Stimulated activated CD4-positive, alpha-beta T cell treated with anti-CD3 and anti-CD28 coated beads, TNF-alpha, amount 100 ng/mL, for 48 hours (primary cell): ENCODE measurements around the gene DENND1A.

Experiments used
- DNase-seq, 3 donors: peaks; one replicate each; pipeline ENCODE4 v3.0.0-alpha.2; 2020; ENCODE audit warnings: low read depth in 3 of 3

DENND1A gene

DNA sequence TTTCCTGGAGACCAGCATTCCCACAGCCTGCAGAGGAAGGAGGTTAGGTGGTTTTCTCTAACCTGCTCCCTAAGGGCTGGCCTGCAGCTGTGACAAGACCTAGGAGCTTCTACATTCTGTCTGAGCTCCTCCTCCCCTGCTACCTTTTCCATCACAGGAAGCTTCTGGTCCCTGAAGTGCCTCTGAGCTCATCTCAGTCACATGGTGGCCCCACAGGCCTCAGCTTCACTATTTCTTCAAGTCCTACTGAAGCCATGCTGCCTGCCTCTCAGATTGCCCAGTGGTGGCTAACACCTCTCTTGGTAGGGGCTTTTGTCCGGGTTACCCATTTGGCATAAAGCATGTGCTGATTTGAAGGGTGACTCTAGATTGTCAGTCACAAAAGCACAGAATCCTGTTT is 314.5 kb downstream of the DENND1A start:
- DNase-seq: no peak

DNA sequence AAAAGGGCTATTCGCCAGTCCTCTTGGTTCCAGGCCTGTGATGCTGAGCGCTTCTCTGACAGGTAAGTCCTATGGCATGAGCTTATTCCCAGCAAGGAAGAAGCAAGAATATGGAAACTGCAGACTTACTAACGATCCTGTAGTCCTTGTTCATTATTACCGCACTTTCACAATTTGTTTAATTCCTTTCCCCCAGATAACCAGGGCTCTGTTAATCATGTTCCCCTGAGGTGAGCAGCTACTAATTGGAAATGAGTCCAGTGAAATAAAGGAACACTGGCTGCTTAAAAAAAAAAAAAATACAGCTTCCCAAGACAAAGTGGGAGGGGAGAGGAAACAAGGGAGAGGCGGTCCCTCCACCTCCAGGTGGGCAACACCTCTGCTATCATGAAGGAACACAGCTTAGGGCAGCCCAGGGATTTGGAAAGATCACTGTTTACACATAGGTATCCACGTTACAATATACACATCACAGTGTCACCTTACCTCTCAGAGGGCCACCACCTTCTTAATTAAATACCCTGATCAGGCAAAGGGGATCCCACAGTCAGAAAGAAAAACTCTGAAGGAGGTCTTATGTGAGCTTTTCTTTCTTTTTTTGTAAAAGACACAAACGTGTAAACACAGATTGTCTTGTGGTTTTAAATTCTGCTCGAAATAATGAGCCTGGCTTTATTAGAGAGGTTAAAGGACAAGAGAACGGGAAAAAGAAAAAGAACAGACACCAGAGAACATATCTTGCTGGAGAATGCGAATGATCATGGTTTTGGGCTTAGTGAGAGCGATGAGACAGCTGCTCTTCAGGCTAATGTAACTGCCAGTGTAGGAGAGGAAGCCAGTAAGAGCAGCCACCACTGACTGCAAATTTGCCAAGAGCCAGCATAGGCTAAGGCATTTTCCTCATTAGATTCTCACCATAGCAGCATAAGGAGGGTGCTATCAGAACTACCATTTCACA is 315.3 kb downstream of the DENND1A start:
- DNase-seq: no peak

DNA sequence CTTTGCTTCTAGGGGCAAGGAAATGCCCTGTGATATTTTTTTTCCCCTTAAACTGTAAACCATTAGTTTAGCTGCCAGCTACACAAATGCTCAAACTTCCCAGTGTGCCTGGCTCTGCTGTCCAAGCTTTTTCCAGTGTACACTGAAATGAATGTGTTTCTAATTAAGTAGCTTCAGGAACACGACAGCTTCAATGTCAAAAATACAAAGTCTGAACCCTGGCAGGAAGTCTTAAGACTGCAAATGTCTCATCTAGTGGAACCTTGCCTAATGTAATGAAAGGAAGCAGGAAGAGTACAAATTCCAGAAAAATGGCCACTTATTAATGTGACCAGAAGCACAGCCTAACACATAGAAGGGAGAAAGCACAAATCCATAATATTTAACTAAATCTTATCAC is 318.7 kb downstream of the DENND1A start:
- DNase-seq: no peak

DNA sequence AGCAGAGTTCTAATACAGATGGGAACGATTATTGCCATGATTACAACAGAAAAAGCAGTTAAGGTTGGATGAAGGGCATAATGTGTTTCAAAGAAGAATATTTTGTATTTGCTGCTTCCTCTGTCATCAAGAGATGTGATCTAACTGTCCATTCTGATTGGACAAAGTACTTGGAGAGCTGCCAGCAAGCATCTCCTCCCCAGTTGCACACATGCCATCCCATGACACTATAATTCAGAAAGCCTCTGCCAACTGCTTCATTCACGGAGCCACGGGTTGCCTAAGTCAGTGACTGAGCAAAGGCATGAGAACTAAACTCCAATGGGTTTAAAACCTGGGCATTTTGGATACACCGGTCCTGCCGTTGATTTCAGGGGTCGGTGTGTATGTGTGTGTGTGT is 320.1 kb downstream of the DENND1A start:
- no peak for DNase-seq

- no peak for DNase-seq
Measured at GRCh38 chr9:123608104-123608503, 321.8 kb downstream of the DENND1A start.

- no peak for DNase-seq
Measured at GRCh38 chr9:123607479-123607878, 322.4 kb downstream of the DENND1A start.

DNA sequence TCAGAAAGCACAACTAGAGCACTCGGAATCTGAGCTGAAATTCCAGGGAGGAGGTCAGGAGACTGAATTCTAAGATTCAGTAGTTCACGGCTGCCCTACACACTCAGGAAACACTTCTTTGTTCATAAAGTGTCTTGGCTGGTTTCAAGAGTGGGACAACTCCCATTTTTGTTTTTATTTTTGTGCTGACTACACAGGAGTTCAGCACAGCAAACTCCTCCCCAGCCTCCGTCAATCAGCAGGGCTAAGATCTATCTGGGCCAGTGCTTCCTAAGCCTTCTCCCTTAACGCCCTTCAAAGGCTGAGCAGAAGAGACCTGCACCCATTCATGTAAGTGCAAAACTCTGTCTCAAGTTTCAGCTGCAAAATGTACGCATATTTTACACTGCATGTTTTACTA is 323.8 kb downstream of the DENND1A start:
- DNase-seq: no peak

DNA sequence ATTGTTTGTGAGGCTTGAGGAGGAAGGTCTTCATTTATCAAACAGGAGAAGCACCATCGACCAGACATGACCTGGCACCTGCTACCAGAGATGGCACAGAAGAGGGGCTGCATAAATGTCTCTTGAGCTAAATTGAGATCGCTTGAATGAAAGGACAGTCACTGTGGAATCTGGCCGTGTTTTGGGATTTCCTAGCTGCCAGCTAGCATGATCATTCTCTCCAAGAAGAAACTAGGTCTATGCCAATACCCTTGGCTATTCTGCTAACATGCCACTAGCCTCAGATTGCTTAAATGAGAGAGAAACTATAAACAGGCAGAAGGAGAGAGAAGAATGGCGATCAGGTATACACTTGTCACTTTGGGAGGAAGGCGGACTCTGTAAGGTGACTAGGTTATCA is 324.6 kb downstream of the DENND1A start:
- DNase-seq: no peak

- no peak for DNase-seq
Measured at GRCh38 chr9:123604861-123605260, 325.1 kb downstream of the DENND1A start.

DNA sequence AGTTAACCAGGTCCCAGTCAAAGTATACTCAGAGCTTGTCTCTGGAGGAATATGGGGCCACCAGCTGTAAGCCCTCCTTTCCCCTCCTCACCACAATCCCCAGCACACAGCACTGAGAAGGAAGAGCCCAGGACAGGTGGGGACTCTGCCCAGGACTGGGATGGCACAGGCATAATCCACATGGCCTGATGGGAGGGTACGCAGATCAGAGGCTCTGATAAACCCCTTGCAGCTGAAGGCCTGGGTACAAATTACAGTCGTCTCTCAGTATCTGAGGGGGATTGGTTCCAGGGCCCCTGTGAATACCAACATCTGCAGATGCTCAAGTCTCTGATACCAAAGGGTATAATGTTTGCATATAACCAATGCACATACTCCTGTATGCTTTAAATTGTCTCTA is 328.1 kb downstream of the DENND1A start:
- DNase-seq: no peak

DNA sequence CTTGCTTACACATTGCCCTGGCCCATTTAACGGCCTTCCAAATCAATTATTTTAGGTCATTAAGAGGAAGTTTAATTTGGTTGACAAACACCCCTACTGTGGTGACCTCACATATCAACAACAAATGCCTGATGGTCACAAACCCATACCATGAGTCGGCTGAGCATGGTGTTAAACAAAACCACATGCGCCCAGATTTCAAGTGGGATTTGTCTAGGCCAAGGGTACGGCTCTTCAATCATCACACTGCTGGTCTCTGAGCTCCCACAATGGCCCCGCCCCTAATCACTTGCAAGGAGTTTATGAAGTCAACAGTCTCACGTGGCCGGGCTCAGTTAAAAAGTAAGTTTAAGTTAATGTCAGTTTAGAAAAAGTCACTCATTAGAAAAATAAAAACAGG is 330.1 kb downstream of the DENND1A start:
- DNase-seq: no peak

- DNase-seq: no peak
Measured at GRCh38 chr9:123597876-123598556, 331.9 kb downstream of the DENND1A start.

GRCh38 chr9:123597048-123597447 is 332.9 kb downstream of the DENND1A start:
- DNase-seq: no peak

GRCh38 chr9:123591283-123591682 is 338.6 kb downstream of the DENND1A start:
- DNase-seq: no peak

GRCh38 chr9:123590499-123590898 is 339.4 kb downstream of the DENND1A start:
- no peak for DNase-seq

GRCh38 chr9:123589361-123590239 is 340.3 kb downstream of the DENND1A start:
- DNase-seq: no peak

DNA sequence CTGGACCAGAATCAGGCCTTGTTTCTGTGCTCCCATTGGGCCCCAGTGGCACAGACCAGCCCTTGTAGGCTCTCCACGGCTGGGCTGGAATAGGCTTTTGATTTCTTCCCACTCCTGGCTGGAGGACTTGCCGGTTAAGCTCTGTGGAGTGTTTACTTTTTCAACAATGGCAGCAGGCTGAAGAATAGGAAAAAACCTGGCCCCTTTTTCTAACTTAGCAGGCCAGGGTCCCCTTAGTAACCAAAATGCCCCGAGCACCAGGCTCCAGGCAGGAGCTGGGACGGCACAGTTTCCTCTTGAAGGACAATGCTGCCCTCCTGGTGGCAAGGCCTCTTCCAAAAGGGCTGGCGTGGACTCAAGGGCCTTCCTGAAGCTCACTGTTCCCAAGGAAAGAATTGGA is 343.7 kb downstream of the DENND1A start:
- DNase-seq: no peak

GRCh38 chr9:123584202-123585176 is 345.4 kb downstream of the DENND1A start:
- no peak for DNase-seq

- DNase-seq: no peak
Measured at GRCh38 chr9:123583646-123584045, 346.3 kb downstream of the DENND1A start.

- no peak for DNase-seq
Measured at GRCh38 chr9:123571240-123571639, 358.7 kb downstream of the DENND1A start.
